ENCODE results near the gene MUS81. TPM values are rescaled to one million over a fixed set of nuclear protein-coding genes. Genes with fewer than 3 reads are reported as not detected.

MUS81 gene
- total and polyA plus RNA-seq, 2 experiments from 2014 or later, result 74.3 to 82.7 TPM

- Histone ChIP-seq H3K36me3 (peaks cover 33% of the 10 kb centered on the region), H3K4me1 (ENCODE audit: low read depth) (peaks cover 7% of the 10 kb centered on the region), H3K27me3 (no peaks in the 10 kb centered on the region), H3K27ac (no peak overlapping the region), H3K4me3 (no peak overlapping the region), H3K9me3 (ENCODE audit: low read depth) (no peaks in the 10 kb centered on the region)
- no peak for TF ChIP-seq CTCF (IDR thresholded peaks at IDR 0.05; ENCODE audit: low read depth, low read length)
- no peak for DNase-seq (ENCODE audit: low read depth in 1 of 2, low spot score in 1 of 2)
Measured at GRCh38 chr11:65854852-65855837, 5.1 kb upstream of the MUS81 start.

DNA sequence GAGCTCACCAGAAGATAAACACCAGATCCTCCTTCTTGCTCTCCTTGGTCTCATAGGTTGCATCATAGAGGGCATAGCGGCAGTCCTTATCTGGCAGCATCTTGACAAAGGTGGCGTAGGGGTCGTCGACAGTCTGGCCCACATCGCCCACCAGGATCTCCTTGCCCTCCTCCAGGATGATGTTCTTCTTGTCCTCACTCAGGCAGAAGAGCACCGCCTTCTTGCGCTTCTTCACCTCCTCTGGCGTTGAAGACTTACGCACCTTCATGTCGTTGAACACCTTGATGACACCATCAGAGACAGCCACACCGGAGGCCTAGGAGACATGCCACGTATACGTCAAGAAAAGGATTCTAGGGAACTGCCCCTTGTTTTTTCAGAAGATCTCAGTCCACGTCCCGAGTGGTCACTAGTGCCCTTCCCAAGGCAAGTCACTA lies 4.3 kb upstream of the MUS81 start:
- H3K9me3 ChIP-seq (ENCODE audit: low read depth), result no peaks in the 10 kb centered on the region
- no peak overlapping the region for H3K27ac ChIP-seq
- no peaks in the 10 kb centered on the region for H3K27me3 ChIP-seq
- no peak for DNase-seq (ENCODE audit: low read depth in 1 of 2, low spot score in 1 of 2)
- H3K4me1 ChIP-seq (ENCODE audit: low read depth), result peaks cover 7% of the 10 kb centered on the region
- H3K4me3 ChIP-seq, result no peak overlapping the region
- H3K36me3 ChIP-seq, result peaks cover 33% of the 10 kb centered on the region
- no peak for TF ChIP-seq CTCF (IDR thresholded peaks at IDR 0.05; ENCODE audit: low read depth, low read length)

DNA sequence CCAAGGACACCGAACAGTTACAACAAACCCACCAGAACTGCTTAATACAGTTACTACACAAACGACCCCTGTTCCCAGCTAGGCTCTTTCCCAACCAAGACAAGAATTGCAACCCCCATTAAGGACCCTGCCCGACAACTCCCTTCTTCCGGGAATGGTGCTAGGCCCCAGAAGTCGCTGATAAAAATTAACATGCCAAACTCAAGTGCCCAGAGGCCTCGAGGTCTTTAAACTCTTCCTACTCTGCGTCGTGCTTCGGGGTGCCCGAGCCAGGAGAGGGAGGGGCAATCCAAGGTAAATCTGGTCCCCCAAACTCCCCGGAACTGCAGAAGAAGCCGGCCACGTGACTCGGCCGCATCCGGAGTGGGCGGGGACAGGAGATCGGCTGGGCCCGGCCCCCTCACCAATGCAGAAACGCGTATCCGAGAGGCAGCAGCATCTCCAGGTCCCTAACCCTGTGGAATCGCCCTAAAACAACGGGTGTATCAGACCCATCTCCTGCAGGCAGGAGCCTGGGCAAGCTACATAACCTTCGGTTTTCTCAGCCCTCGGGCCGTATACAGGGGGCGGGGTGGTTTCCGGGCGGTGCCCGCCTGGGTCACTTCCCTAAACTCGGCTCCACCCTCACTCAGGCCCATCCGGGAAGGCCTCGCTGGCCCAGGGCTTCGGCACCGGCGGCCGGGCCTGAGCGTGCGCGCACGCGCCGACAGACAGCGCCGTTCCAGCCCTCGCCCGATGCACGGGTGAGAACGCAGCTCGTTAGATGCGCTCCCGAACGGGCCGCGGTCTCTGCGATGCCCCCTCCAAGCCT lies 3.3 kb upstream of the MUS81 start:
- Histone ChIP-seq H3K27me3 (no peaks in the 10 kb centered on the region), H3K36me3 (peaks cover 33% of the 10 kb centered on the region), H3K27ac (peak overlapping the region; percentile 99), H3K9me3 (ENCODE audit: low read depth) (no peaks in the 10 kb centered on the region), H3K4me3 (peak overlapping the region; percentile 76), H3K4me1 (ENCODE audit: low read depth) (peaks cover 7% of the 10 kb centered on the region)
- no peak for TF ChIP-seq CTCF (IDR thresholded peaks at IDR 0.05; ENCODE audit: low read depth, low read length)
- DNase-seq (ENCODE audit: low read depth in 1 of 2, low spot score in 1 of 2), result peak; percentile 72 to 78

GRCh38 chr11:65857500-65857852 lies 2.8 kb upstream of the MUS81 start:
- H3K36me3 ChIP-seq, result peaks cover 37% of the 10 kb centered on the region
- no peak for DNase-seq (ENCODE audit: low read depth in 1 of 2, low spot score in 1 of 2)

More at GRCh38 chr11:65857500-65857852, 2.8 kb upstream of the MUS81 start:
- Histone ChIP-seq H3K27ac (peak overlapping the region; percentile 99), H3K27me3 (no peaks in the 10 kb centered on the region), H3K4me3 (peak overlapping the region; percentile 76), H3K9me3 (ENCODE audit: low read depth) (no peaks in the 10 kb centered on the region), H3K4me1 (ENCODE audit: low read depth) (peaks cover 7% of the 10 kb centered on the region)
- TF ChIP-seq CTCF (IDR thresholded peaks at IDR 0.05; ENCODE audit: low read depth, low read length), result no peak
